HEK293 (cell line): ENCODE data around the gene PSMD2.

ENCODE experiments used
- ELK4 ChIP-seq: IDR thresholded peaks from 2 replicates; pipeline ENCODE4 v1.6.1; 2011; ENCODE audit warnings: mild to moderate bottlenecking, low read depth, low read length, borderline replicate concordance
- GLI4 ChIP-seq: fragments of 450-650 bp; formaldehyde crosslinking; IDR thresholded peaks from 2 replicates; pipeline ENCODE4 v1.5.1; 2016; ENCODE audit warnings: missing biosample characterization, missing genetic modification characterization
- KLF9 ChIP-seq: fragments of 450-650 bp; formaldehyde crosslinking; IDR thresholded peaks from 2 replicates; pipeline ENCODE4 v1.5.1; 2016; ENCODE audit warnings: missing biosample characterization, missing genetic modification characterization, low read depth
- ZBTB21 ChIP-seq: fragments of 450-650 bp; formaldehyde crosslinking; IDR thresholded peaks from 2 replicates; pipeline ENCODE4 v1.5.1; 2017; ENCODE audit warnings: missing biosample characterization, missing genetic modification characterization
- ZBTB48 ChIP-seq: fragments of 450-650 bp; formaldehyde crosslinking; IDR thresholded peaks from 2 replicates; pipeline ENCODE4 v1.5.1; 2016; ENCODE audit warnings: missing biosample characterization, missing genetic modification characterization
- ZBTB6 ChIP-seq: fragments of 450-650 bp; formaldehyde crosslinking; IDR thresholded peaks from 2 replicates; pipeline ENCODE4 v1.5.1; 2017; ENCODE audit warnings: missing biosample characterization, missing genetic modification characterization
- ZBTB8A ChIP-seq: fragments of 450-650 bp; formaldehyde crosslinking; IDR thresholded peaks from 2 replicates; pipeline ENCODE4 v1.5.1; 2016; ENCODE audit warnings: missing biosample characterization, missing genetic modification characterization
- ZFP37 ChIP-seq: fragments of 450-650 bp; formaldehyde crosslinking; IDR thresholded peaks from 2 replicates; pipeline ENCODE4 v1.5.1; 2016; ENCODE audit warnings: missing biosample characterization, missing genetic modification characterization
- ZFP41 ChIP-seq: fragments of 450-650 bp; formaldehyde crosslinking; IDR thresholded peaks from 2 replicates; pipeline ENCODE4 v1.5.1; 2016; ENCODE audit warnings: missing biosample characterization, missing genetic modification characterization, borderline replicate concordance
- ZNF121 ChIP-seq: fragments of 450-650 bp; formaldehyde crosslinking; IDR thresholded peaks from 2 replicates; pipeline ENCODE4 v1.5.1; 2016; ENCODE audit warnings: missing biosample characterization, missing genetic modification characterization
- ZNF157 ChIP-seq: fragments of 450-650 bp; formaldehyde crosslinking; IDR thresholded peaks from 2 replicates; pipeline ENCODE4 v1.5.1; 2016; ENCODE audit warnings: missing biosample characterization, missing genetic modification characterization
- ZNF214 ChIP-seq: fragments of 450-650 bp; formaldehyde crosslinking; IDR thresholded peaks from 2 replicates; pipeline ENCODE4 v1.5.1; 2017; ENCODE audit warnings: missing biosample characterization, mild to moderate bottlenecking, missing genetic modification characterization, borderline replicate concordance
- ZNF23 ChIP-seq: fragments of 450-650 bp; formaldehyde crosslinking; IDR thresholded peaks from 2 replicates; pipeline ENCODE4 v1.5.1; 2016; ENCODE audit warnings: missing biosample characterization, missing genetic modification characterization, borderline replicate concordance
- ZNF292 ChIP-seq: fragments of 450-650 bp; formaldehyde crosslinking; IDR thresholded peaks from 2 replicates; pipeline ENCODE4 v1.5.1; 2016; ENCODE audit warnings: low read depth, missing biosample characterization, missing genetic modification characterization, borderline replicate concordance
- ZNF311 ChIP-seq: fragments of 450-650 bp; formaldehyde crosslinking; IDR thresholded peaks from 2 replicates; pipeline ENCODE4 v1.5.1; 2017; ENCODE audit warnings: missing biosample characterization, missing genetic modification characterization, borderline replicate concordance
- ZNF354C ChIP-seq: fragments of 450-650 bp; formaldehyde crosslinking; IDR thresholded peaks from 2 replicates; pipeline ENCODE4 v1.5.1; 2016; ENCODE audit warnings: missing biosample characterization, missing genetic modification characterization, low read depth, borderline replicate concordance
- ZNF391 ChIP-seq: fragments of 450-650 bp; formaldehyde crosslinking; IDR thresholded peaks from 2 replicates; pipeline ENCODE4 v1.5.1; 2016; ENCODE audit warnings: low read depth, missing biosample characterization, missing genetic modification characterization, borderline replicate concordance
- ZNF426 ChIP-seq: fragments of 450-650 bp; formaldehyde crosslinking; IDR thresholded peaks from 2 replicates; pipeline ENCODE4 v1.5.1; 2017; ENCODE audit warnings: missing biosample characterization, missing genetic modification characterization, mild to moderate bottlenecking, inconsistent platforms, moderate library complexity
- ZNF530 ChIP-seq: fragments of 450-650 bp; formaldehyde crosslinking; IDR thresholded peaks from 2 replicates; pipeline ENCODE4 v1.5.1; 2016; ENCODE audit warnings: low read depth, missing biosample characterization, missing genetic modification characterization
- ZNF555 ChIP-seq: fragments of 450-650 bp; formaldehyde crosslinking; conservative IDR thresholded peaks from 2 replicates; pipeline ENCODE4 v1.5.1; 2017; ENCODE audit warnings: missing biosample characterization, mild to moderate bottlenecking, missing genetic modification characterization, inconsistent platforms
- ZNF571 ChIP-seq: fragments of 450-650 bp; formaldehyde crosslinking; IDR thresholded peaks from 2 replicates; pipeline ENCODE4 v1.5.0; 2017; ENCODE audit warnings: missing biosample characterization, missing genetic modification characterization
- ZNF610 ChIP-seq: fragments of 450-650 bp; formaldehyde crosslinking; IDR thresholded peaks from 2 replicates; pipeline ENCODE4 v1.5.1; 2016; ENCODE audit warnings: missing biosample characterization, missing genetic modification characterization, borderline replicate concordance
- ZNF621 ChIP-seq: fragments of 450-650 bp; formaldehyde crosslinking; IDR thresholded peaks from 2 replicates; pipeline ENCODE4 v1.5.1; 2017; ENCODE audit warnings: missing biosample characterization, missing genetic modification characterization
- ZNF623 ChIP-seq: fragments of 450-650 bp; formaldehyde crosslinking; IDR thresholded peaks from 2 replicates; pipeline ENCODE4 v1.5.1; 2016; ENCODE audit warnings: missing biosample characterization, missing genetic modification characterization
- ZNF645 ChIP-seq: fragments of 450-650 bp; formaldehyde crosslinking; IDR thresholded peaks from 2 replicates; pipeline ENCODE4; 2016; ENCODE audit warnings: missing biosample characterization, missing genetic modification characterization
- ZNF701 ChIP-seq: fragments of 450-650 bp; formaldehyde crosslinking; IDR thresholded peaks from 2 replicates; pipeline ENCODE4 v1.5.1; 2016; ENCODE audit warnings: missing biosample characterization, missing genetic modification characterization
- ZNF76 ChIP-seq: fragments of 450-650 bp; formaldehyde crosslinking; IDR thresholded peaks from 2 replicates; pipeline ENCODE4; 2016; ENCODE audit warnings: low read depth, missing biosample characterization, missing genetic modification characterization, borderline replicate concordance
- ZNF785 ChIP-seq: fragments of 450-650 bp; formaldehyde crosslinking; IDR thresholded peaks from 2 replicates; pipeline ENCODE4 v1.5.1; 2016; ENCODE audit warnings: missing biosample characterization, missing genetic modification characterization
- TF ChIP-seq, protein P1 (sequence below): fragments of 450-650 bp; formaldehyde crosslinking; IDR thresholded peaks from 2 replicates; pipeline ENCODE4 v1.5.1; 2017; ENCODE audit warnings: missing biosample characterization, missing genetic modification characterization
- TF ChIP-seq, protein P2 (sequence below): fragments of 450-650 bp; formaldehyde crosslinking; IDR thresholded peaks from 2 replicates; pipeline ENCODE4 v1.5.1; 2016; ENCODE audit warnings: missing biosample characterization, missing genetic modification characterization

The PSMD2 gene

GRCh38 chr3:184261854-184262763 lies 36.9 kb upstream of the PSMD2 start (continued):
- TF ChIP-seq GLI4 (tag by site-specific recombination) (no peak), ZNF214 (tag by site-specific recombination) (no peak), ZNF530 (tag by site-specific recombination) (no peak), ZNF292 (tag by site-specific recombination) (no peak), ZNF121 (tag by site-specific recombination) (no peak), ZFP41 (no peak), ZNF621 (tag by site-specific recombination) (no peak), ZBTB21 (tag by site-specific recombination) (no peak), ZNF571 (tag by site-specific recombination) (no peak), KLF9 (tag by site-specific recombination) (no peak), ZNF785 (tag by site-specific recombination) (no peak), ZNF354C (tag by site-specific recombination) (no peak), ZNF157 (tag by site-specific recombination) (no peak), ZNF623 (tag by site-specific recombination) (no peak), ZBTB8A (tag by site-specific recombination) (peak; percentile 88), ELK4 (no peak), ZNF23 (no peak), ZNF610 (tag by site-specific recombination) (no peak), ZBTB6 (no peak), ZNF426 (tag by site-specific recombination) (no peak), ZFP37 (0 out of 2 replicates have a peak, but pooled peaks have one; percentile 78), ZNF555 (tag by site-specific recombination) (no peak), ZNF76 (tag by site-specific recombination) (0 out of 2 replicates have a peak, but pooled peaks have one; percentile 47), ZNF391 (tag by site-specific recombination) (peak; percentile 78; the same call in 1 of the 2 replicates), ZNF645 (tag by site-specific recombination) (no peak), ZBTB48 (tag by site-specific recombination) (peak; percentile 93), ZNF311 (no peak), ZNF701 (no peak)
- TF ChIP-seq, protein P1, sequence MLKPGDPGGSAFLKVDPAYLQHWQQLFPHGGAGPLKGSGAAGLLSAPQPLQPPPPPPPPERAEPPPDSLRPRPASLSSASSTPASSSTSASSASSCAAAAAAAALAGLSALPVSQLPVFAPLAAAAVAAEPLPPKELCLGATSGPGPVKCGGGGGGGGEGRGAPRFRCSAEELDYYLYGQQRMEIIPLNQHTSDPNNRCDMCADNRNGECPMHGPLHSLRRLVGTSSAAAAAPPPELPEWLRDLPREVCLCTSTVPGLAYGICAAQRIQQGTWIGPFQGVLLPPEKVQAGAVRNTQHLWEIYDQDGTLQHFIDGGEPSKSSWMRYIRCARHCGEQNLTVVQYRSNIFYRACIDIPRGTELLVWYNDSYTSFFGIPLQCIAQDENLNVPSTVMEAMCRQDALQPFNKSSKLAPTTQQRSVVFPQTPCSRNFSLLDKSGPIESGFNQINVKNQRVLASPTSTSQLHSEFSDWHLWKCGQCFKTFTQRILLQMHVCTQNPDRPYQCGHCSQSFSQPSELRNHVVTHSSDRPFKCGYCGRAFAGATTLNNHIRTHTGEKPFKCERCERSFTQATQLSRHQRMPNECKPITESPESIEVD, result no peak
- TF ChIP-seq, protein P2, sequence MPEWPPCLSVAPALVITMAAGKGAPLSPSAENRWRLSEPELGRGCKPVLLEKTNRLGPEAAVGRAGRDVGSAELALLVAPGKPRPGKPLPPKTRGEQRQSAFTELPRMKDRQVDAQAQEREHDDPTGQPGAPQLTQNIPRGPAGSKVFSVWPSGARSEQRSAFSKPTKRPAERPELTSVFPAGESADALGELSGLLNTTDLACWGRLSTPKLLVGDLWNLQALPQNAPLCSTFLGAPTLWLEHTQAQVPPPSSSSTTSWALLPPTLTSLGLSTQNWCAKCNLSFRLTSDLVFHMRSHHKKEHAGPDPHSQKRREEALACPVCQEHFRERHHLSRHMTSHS, result no peak
